ENCODE results near the gene KLF13.

Gene KLF13

GRCh38 chr15:31405200-31405920 is 78.7 kb downstream of the KLF13 start:
- H3K4me3 ChIP-seq (ENCODE audit: low read depth, low read length): no peak overlapping the region
- peak; percentile 94 for DNase-seq (ENCODE audit: low read depth)
- 0 out of 2 replicates have a peak, but pooled peaks have one; percentile 15 for TF ChIP-seq MAX (IDR thresholded peaks at IDR 0.05; ENCODE audit: low read depth, low read length)
- TF ChIP-seq, protein P1, sequence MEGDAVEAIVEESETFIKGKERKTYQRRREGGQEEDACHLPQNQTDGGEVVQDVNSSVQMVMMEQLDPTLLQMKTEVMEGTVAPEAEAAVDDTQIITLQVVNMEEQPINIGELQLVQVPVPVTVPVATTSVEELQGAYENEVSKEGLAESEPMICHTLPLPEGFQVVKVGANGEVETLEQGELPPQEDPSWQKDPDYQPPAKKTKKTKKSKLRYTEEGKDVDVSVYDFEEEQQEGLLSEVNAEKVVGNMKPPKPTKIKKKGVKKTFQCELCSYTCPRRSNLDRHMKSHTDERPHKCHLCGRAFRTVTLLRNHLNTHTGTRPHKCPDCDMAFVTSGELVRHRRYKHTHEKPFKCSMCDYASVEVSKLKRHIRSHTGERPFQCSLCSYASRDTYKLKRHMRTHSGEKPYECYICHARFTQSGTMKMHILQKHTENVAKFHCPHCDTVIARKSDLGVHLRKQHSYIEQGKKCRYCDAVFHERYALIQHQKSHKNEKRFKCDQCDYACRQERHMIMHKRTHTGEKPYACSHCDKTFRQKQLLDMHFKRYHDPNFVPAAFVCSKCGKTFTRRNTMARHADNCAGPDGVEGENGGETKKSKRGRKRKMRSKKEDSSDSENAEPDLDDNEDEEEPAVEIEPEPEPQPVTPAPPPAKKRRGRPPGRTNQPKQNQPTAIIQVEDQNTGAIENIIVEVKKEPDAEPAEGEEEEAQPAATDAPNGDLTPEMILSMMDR (IDR thresholded peaks at IDR 0.05; ENCODE audit: low read depth, low read length): no peak

- no peak overlapping the region for H3K4me3 ChIP-seq (ENCODE audit: low read depth, low read length)
- no peak for DNase-seq (ENCODE audit: low read depth)
- TF ChIP-seq, protein P1 (IDR thresholded peaks at IDR 0.05; ENCODE audit: low read depth, low read length): no peak
- TF ChIP-seq MAX (IDR thresholded peaks at IDR 0.05; ENCODE audit: low read depth, low read length) (no peak), POLR2A (IDR thresholded peaks at IDR 0.05; ENCODE audit: extremely low read depth, insufficient read length) (no peak), MYC (IDR thresholded peaks at IDR 0.05; ENCODE audit: low read depth, low read length) (no peak)
Observed at GRCh38 chr15:31407376-31407775, 80.7 kb downstream of the KLF13 start.

DNA sequence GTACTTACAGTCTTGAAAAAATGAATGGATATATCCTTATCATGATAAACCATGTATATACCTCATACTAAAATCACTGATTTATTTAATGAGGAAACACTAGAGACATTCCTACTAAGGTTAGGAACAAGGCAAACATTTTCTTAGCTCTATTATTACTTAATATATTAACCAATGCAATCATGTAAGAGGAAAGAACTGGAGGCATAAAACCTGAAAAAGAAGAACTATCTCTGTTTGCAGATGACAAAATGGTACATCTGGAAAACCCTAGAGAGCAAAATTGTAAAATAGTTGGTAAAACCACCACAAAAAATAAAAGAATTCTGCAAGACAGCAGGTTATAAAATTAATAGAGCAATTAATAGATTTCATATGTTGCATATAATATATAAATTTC is 81.2 kb downstream of the KLF13 start:
- DNase-seq (ENCODE audit: low read depth): no peak
- TF ChIP-seq MYC (IDR thresholded peaks at IDR 0.05; ENCODE audit: low read depth, low read length) (no peak), MAX (IDR thresholded peaks at IDR 0.05; ENCODE audit: low read depth, low read length) (no peak), POLR2A (IDR thresholded peaks at IDR 0.05; ENCODE audit: extremely low read depth, insufficient read length) (no peak)
- TF ChIP-seq, protein P1 (IDR thresholded peaks at IDR 0.05; ENCODE audit: low read depth, low read length): no peak
- no peak overlapping the region for H3K4me3 ChIP-seq (ENCODE audit: low read depth, low read length)

GRCh38 chr15:31408724-31409123 is 82.1 kb downstream of the KLF13 start:
- no peak for TF ChIP-seq POLR2A (IDR thresholded peaks at IDR 0.05; ENCODE audit: extremely low read depth, insufficient read length)
- TF ChIP-seq MYC (IDR thresholded peaks at IDR 0.05; ENCODE audit: low read depth, low read length): no peak
- TF ChIP-seq MAX (IDR thresholded peaks at IDR 0.05; ENCODE audit: low read depth, low read length): no peak
- TF ChIP-seq, protein P1 (IDR thresholded peaks at IDR 0.05; ENCODE audit: low read depth, low read length): no peak
- no peak for DNase-seq (ENCODE audit: low read depth)
- H3K4me3 ChIP-seq (ENCODE audit: low read depth, low read length): no peak overlapping the region

- TF ChIP-seq, protein P1 (IDR thresholded peaks at IDR 0.05; ENCODE audit: low read depth, low read length): no peak
- no peak for TF ChIP-seq MAX (IDR thresholded peaks at IDR 0.05; ENCODE audit: low read depth, low read length)
- no peak for TF ChIP-seq POLR2A (IDR thresholded peaks at IDR 0.05; ENCODE audit: extremely low read depth, insufficient read length)
- no peak for TF ChIP-seq MYC (IDR thresholded peaks at IDR 0.05; ENCODE audit: low read depth, low read length)
Observed at GRCh38 chr15:31409171-31409570, 82.5 kb downstream of the KLF13 start.

More at GRCh38 chr15:31409171-31409570, 82.5 kb downstream of the KLF13 start:
- H3K4me3 ChIP-seq (ENCODE audit: low read depth, low read length): no peak overlapping the region
- DNase-seq (ENCODE audit: low read depth): no peak
